DND-41 (cell line): ENCODE data around the gene NBAS.

ENCODE experiments used
- ATAC-seq: fragments of 200-7000 bp; cut with Tn5 transposase; 3 replicates; pipeline ENCODE4 v1.9.1; 2021; ENCODE audit warnings: low read depth; ENCODE audit not compliant: insufficient read depth
- DNase-seq: peaks from one replicate; pipeline ENCODE4 v3.0.0-alpha.2; 2020
- H2AFZ ChIP-seq: 2 replicates; pipeline ENCODE4 v1.6.0; 2012; ENCODE audit warnings: low read depth, low read length
- H3K27ac ChIP-seq: 2 replicates; pipeline ENCODE4 v1.5.1; 2012; ENCODE audit warnings: low read length, inconsistent platforms
- H3K27me3 ChIP-seq: fragments of 200-600 bp; sonication (generic); 2 replicates; pipeline ENCODE4 v1.6.0; 2012; ENCODE audit warnings: low read length, mild to moderate bottlenecking, inconsistent platforms; ENCODE audit not compliant: insufficient read depth, poor library complexity
- H3K36me3 ChIP-seq: 2 replicates; pipeline ENCODE4 v1.5.1; 2012; ENCODE audit warnings: low read length, inconsistent platforms; ENCODE audit not compliant: insufficient read depth
- H3K4me1 ChIP-seq: 2 replicates; pipeline ENCODE4 v1.5.1; 2012; ENCODE audit warnings: mild to moderate bottlenecking, low read length; ENCODE audit not compliant: insufficient read depth
- H3K4me2 ChIP-seq: 2 replicates; pipeline ENCODE4 v1.6.0; 2012; ENCODE audit warnings: mild to moderate bottlenecking, moderate library complexity, low read length, inconsistent platforms; ENCODE audit not compliant: insufficient read depth
- H3K4me3 ChIP-seq, 2 experiments: fragments of 200-600 bp in 1 of 2; shearing (Covaris generic) in 1 of 2; 2 replicates each; pipeline ENCODE4 v1.5.1; 2012 to 2016; ENCODE audit warnings: inconsistent platforms in 2 of 2, low read length in 2 of 2, mild to moderate bottlenecking in 2 of 2, low read depth in 1 of 2, moderate library complexity in 1 of 2
- H3K79me2 ChIP-seq: 2 replicates; pipeline ENCODE4 v1.6.0; 2012; ENCODE audit warnings: low read length, inconsistent platforms; ENCODE audit not compliant: insufficient read depth
- H3K9ac ChIP-seq: 2 replicates; pipeline ENCODE4 v1.6.0; 2012; ENCODE audit warnings: low read depth, mild to moderate bottlenecking, inconsistent platforms, low read length, moderate library complexity
- H3K9me3 ChIP-seq: 2 replicates; pipeline ENCODE4 v1.5.1; 2012; ENCODE audit warnings: low read length, moderate library complexity, mild to moderate bottlenecking, inconsistent platforms; ENCODE audit not compliant: insufficient read depth, severe bottlenecking
- H4K20me1 ChIP-seq: 2 replicates; pipeline ENCODE4 v1.6.0; 2012; ENCODE audit warnings: low read length; ENCODE audit not compliant: insufficient read depth
- EZH2 ChIP-seq: IDR thresholded peaks from 3 replicates; pipeline ENCODE4 v1.6.1; 2012; ENCODE audit warnings: borderline replicate concordance, low read depth, mild to moderate bottlenecking, moderate library complexity, low read length, inconsistent platforms; ENCODE audit not compliant: severe bottlenecking
- TF ChIP-seq, protein P1 (sequence below): IDR thresholded peaks from 2 replicates; pipeline ENCODE4 v1.5.1; 2012; ENCODE audit warnings: borderline replicate concordance, low read length, moderate library complexity, mild to moderate bottlenecking; ENCODE audit not compliant: poor library complexity, severe bottlenecking; ENCODE audit errors: extremely low read depth

Gene NBAS

DNA sequence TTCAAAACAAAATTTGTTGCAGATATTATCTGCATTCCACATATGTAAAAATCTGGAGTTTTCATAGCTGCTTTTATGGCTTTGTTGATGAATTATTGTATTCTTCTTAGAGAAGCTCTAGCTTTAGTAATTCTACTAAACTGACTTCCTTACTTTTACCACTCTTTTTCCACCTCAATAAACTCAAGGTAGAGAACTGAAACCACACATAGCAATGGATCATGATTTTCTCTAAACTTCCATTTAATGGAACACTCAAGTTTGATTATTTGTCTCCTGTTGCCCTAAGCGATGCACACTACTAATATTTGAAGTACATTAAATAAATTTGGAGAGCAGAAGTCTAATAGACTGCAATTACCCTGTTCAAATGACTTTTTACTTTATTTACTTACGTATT, 192.0 kb downstream of the NBAS start:
- H3K9ac ChIP-seq = no peak overlapping the region
- no peak for DNase-seq
- no peak overlapping the region for H2AFZ ChIP-seq
- no peak overlapping the region for H3K27ac ChIP-seq
- H3K4me3 ChIP-seq = no peak overlapping the region
- H3K4me1 ChIP-seq = no peaks in the 10 kb centered on the region
- H3K27me3 ChIP-seq = no peaks in the 10 kb centered on the region
- no peaks in the 10 kb centered on the region for H3K79me2 ChIP-seq
- no peak overlapping the region for H3K4me2 ChIP-seq
- no peaks in the 10 kb centered on the region for H3K9me3 ChIP-seq
- no peak for TF ChIP-seq EZH2
- TF ChIP-seq, protein P1, sequence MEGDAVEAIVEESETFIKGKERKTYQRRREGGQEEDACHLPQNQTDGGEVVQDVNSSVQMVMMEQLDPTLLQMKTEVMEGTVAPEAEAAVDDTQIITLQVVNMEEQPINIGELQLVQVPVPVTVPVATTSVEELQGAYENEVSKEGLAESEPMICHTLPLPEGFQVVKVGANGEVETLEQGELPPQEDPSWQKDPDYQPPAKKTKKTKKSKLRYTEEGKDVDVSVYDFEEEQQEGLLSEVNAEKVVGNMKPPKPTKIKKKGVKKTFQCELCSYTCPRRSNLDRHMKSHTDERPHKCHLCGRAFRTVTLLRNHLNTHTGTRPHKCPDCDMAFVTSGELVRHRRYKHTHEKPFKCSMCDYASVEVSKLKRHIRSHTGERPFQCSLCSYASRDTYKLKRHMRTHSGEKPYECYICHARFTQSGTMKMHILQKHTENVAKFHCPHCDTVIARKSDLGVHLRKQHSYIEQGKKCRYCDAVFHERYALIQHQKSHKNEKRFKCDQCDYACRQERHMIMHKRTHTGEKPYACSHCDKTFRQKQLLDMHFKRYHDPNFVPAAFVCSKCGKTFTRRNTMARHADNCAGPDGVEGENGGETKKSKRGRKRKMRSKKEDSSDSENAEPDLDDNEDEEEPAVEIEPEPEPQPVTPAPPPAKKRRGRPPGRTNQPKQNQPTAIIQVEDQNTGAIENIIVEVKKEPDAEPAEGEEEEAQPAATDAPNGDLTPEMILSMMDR = no peak
- no peaks in the 10 kb centered on the region for H4K20me1 ChIP-seq
- ATAC-seq = no peak
- H3K36me3 ChIP-seq = peaks cover 16% of the 10 kb centered on the region; the same call in 1 of the 2 replicates

DNA sequence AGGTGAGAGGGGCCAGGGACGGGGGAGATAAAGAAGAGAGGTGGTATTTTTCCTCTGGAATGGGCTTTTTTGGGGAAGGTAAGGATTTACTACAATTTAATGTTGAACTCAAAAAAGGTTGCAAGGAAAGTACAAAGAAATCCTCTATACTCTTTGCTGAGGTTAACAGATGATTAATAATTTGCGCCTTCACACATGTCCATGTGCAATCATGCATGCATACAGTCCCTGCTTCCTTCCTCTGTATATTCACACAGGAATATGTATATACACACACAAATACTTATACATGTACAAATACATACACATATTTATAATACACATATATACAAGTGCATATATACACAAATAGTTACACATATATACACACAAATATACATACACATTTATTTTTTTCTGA, 193.4 kb downstream of the NBAS start:
- Histone ChIP-seq H3K27me3 (no peaks in the 10 kb centered on the region), H4K20me1 (no peaks in the 10 kb centered on the region), H3K27ac (no peak overlapping the region), H3K4me1 (no peaks in the 10 kb centered on the region), H3K9ac (no peak overlapping the region), H3K36me3 (peaks cover 9% of the 10 kb centered on the region; the same call in 1 of the 2 replicates), H3K4me3 (no peak overlapping the region), H3K9me3 (no peaks in the 10 kb centered on the region), H2AFZ (no peak overlapping the region), H3K79me2 (no peaks in the 10 kb centered on the region), H3K4me2 (no peak overlapping the region)
- ATAC-seq = no peak
- TF ChIP-seq, protein P1 = no peak
- TF ChIP-seq EZH2 = no peak
- no peak for DNase-seq

DNA sequence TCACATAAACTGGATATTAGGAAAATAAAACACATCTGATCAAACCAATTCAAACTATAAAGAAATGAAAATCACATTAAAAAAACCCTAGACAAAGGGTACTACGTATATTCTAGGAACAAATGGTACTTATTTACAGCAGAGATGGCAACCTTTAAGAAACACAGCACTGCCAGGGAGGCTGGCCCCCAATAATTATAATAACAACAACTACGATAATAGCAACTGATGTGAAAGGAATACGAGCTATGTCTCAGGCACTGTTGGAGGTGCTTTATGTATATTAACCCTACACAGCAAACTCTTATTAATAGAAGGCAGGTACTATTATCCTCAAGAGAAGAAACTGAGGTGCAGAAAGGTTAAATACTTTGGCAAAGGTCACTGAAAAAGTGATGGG, 193.9 kb downstream of the NBAS start:
- DNase-seq (no peak), ATAC-seq (no peak)
- H2AFZ ChIP-seq = no peak overlapping the region
- no peak overlapping the region for H3K4me2 ChIP-seq
- H3K27me3 ChIP-seq = no peaks in the 10 kb centered on the region
- H3K4me3 ChIP-seq = no peak overlapping the region
- H4K20me1 ChIP-seq = no peaks in the 10 kb centered on the region
- no peak overlapping the region for H3K27ac ChIP-seq
- no peak overlapping the region for H3K9ac ChIP-seq
- no peak for TF ChIP-seq EZH2
- TF ChIP-seq, protein P1 = no peak
- peaks cover 9% of the 10 kb centered on the region; the same call in 1 of the 2 replicates for H3K36me3 ChIP-seq
- no peaks in the 10 kb centered on the region for H3K9me3 ChIP-seq
- no peaks in the 10 kb centered on the region for H3K4me1 ChIP-seq
- no peaks in the 10 kb centered on the region for H3K79me2 ChIP-seq

DNA sequence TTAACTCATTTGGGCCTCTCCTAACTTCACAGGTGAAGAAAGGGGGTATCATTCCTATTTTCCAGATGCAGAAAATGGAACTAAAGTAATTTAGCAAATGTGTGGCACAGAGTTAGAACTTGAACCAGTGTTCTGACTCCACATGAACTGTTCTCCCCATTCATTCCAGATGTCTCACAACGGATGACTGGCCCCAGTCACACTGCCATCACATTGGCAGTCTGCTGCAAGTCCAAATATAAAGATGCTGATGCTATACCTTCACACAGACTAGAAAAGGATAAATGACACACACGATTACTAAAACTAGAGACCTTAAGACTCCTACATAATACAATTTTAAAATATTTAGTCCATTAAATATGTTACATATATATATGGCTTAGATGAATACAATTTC, 195.7 kb downstream of the NBAS start:
- no peak overlapping the region for H3K27ac ChIP-seq
- H3K27me3 ChIP-seq = no peaks in the 10 kb centered on the region
- no peak overlapping the region for H3K9ac ChIP-seq
- TF ChIP-seq EZH2 = no peak
- TF ChIP-seq, protein P1 = no peak
- H3K4me3 ChIP-seq = no peak overlapping the region
- H2AFZ ChIP-seq = no peak overlapping the region
- no peak for DNase-seq
- ATAC-seq = no peak
- H3K36me3 ChIP-seq = peaks cover 9% of the 10 kb centered on the region; the same call in 1 of the 2 replicates
- no peaks in the 10 kb centered on the region for H3K79me2 ChIP-seq
- no peaks in the 10 kb centered on the region for H3K9me3 ChIP-seq
- H3K4me2 ChIP-seq = no peak overlapping the region
- H3K4me1 ChIP-seq = no peaks in the 10 kb centered on the region
- H4K20me1 ChIP-seq = no peaks in the 10 kb centered on the region
